Measurements from ENCODE around the gene CDT1.

- TF ChIP-seq EZH2 (IDR thresholded peaks at IDR 0.05; ENCODE audit: borderline replicate concordance, low read length) (no peak), CTCF (conservative IDR thresholded peaks at IDR 0.05 in 1 of 2, IDR thresholded peaks at IDR 0.05 in 1 of 2; ENCODE audit: extremely low read depth in 1 of 2, insufficient read depth in 1 of 2, low read depth in 1 of 2, low read length in 2 of 2) (no peak)
These were observed 13.3 kb downstream of the CDT1 start for GRCh38 chr16:88816736-88817535.
